Right atrium auricular region (tissue), 2 donors: ENCODE measurements around the gene RGS12. TPM values are rescaled to one million over a fixed set of nuclear protein-coding genes. Genes with fewer than 3 reads are reported as not detected.

Source experiments
- DNase-seq: peaks from one replicate; pipeline ENCODE4 v3.0.0-alpha.2; 2019; ENCODE audit warnings: low spot score
- H3K27ac ChIP-seq, 2 donors: fragments of 200-600 bp; sonication (generic); 1 replicate in 1 of 2; 2 replicates in 1 of 2; pipeline ENCODE4 v1.5.1; 2016 to 2019
- H3K27me3 ChIP-seq, 2 donors: fragments of 200-600 bp; sonication (generic); one replicate each; pipeline versions ENCODE4 v1.5.1 to v1.6.0; 2017 to 2019
- H3K36me3 ChIP-seq: fragments of 200-600 bp; sonication (generic); one replicate; pipeline ENCODE4 v1.5.1; 2016
- H3K4me1 ChIP-seq, 2 donors: fragments of 200-600 bp; sonication (generic); one replicate each; pipeline versions ENCODE4 v1.5.1 to v1.6.0; 2017 to 2019
- H3K4me3 ChIP-seq, 2 donors: fragments of 200-600 bp; sonication (generic); 1 replicate in 1 of 2; 2 replicates in 1 of 2; pipeline ENCODE4 v1.5.1; 2017 to 2019; ENCODE audit warnings: mild to moderate bottlenecking in 1 of 2, moderate library complexity in 1 of 2
- H3K9me3 ChIP-seq, 2 donors: fragments of 200-600 bp; sonication (generic); one replicate each; pipeline ENCODE4 v1.5.1; 2019
- total RNA-seq, 2 donors: library from RNA; depleted of rRNA; stranded (reverse); fragments of >200 nt; gene quantifications; one replicate each; pipeline ENCODE4 v1.1.0, GENCODE V29; 2016
- TF ChIP-seq, protein P1 (sequence below), 2 donors: fragments of 200-600 bp; sonication (generic); IDR thresholded peaks; one replicate each; pipeline ENCODE4 v1.5.1; 2019; ENCODE audit warnings: antibody characterized with exemption in 2 of 2

The RGS12 gene
- total RNA-seq, 2 donors from 2014 or later, result 7.0 to 9.9 TPM

DNA sequence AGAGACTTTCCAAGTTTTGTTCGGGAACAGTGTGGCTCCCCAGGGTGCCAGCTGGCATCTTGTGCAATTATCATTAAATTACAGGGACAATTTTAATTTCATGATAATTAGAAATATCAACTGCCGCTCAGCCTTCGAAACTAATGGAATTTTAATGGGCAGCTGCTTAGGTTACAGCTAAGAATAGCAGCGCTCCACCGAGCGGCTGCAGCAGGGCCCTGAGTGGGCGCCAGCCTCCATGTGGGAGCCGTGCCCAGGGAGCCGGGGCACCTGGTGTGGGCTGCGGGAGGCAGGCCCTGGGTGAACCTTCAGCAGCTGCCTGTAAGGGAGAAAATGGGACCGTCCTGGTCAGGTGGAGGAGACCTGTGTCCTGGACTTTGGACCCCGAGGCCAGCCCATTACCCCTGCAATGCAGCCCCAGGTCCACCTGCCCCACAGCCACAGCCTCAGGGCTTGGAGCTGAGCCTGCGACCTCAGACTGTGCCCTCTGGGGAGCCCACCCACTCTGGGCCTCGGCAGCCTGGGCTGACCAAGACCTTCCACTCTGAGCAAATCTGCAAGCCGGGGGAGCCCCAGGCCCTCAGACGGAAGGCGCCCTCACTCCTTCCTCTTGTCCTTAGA lies 22.7 kb upstream of the RGS12 start:
- no peaks in the 10 kb centered on the region for H3K36me3 ChIP-seq
- no peaks in the 10 kb centered on the region for H3K27me3 ChIP-seq
- no peak overlapping the region for H3K4me3 ChIP-seq
- H3K27ac ChIP-seq, result peak overlapping the region; percentile 24 to 53
- no peak for DNase-seq
- no peaks in the 10 kb centered on the region for H3K9me3 ChIP-seq
- TF ChIP-seq, protein P1, sequence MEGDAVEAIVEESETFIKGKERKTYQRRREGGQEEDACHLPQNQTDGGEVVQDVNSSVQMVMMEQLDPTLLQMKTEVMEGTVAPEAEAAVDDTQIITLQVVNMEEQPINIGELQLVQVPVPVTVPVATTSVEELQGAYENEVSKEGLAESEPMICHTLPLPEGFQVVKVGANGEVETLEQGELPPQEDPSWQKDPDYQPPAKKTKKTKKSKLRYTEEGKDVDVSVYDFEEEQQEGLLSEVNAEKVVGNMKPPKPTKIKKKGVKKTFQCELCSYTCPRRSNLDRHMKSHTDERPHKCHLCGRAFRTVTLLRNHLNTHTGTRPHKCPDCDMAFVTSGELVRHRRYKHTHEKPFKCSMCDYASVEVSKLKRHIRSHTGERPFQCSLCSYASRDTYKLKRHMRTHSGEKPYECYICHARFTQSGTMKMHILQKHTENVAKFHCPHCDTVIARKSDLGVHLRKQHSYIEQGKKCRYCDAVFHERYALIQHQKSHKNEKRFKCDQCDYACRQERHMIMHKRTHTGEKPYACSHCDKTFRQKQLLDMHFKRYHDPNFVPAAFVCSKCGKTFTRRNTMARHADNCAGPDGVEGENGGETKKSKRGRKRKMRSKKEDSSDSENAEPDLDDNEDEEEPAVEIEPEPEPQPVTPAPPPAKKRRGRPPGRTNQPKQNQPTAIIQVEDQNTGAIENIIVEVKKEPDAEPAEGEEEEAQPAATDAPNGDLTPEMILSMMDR (IDR thresholded peaks at IDR 0.05), result no peak
- H3K4me1 ChIP-seq, result no peaks in the 10 kb centered on the region

DNA sequence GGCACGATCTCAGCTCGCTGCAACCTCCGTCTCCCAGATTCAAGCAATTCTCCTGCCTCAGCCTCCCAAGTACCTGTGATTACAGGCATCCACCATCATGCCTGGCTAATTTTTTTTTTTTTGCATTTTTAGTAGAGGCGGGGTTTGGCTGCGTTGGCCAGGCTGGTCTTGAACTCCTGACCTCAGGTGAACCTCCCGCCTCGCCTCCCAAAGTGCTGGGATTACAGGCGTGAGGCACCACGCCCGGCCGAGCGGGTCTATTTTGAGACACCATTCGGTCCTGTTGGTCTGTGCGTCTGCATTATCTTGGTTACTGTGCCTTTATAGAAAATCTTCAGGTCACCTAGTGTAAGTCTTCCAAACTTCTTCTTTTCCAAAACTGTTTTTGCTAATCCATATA lies 21.7 kb upstream of the RGS12 start:
- no peak overlapping the region for H3K4me3 ChIP-seq

GRCh38 chr4:3276986-3277385 lies 15.8 kb upstream of the RGS12 start:
- no peaks in the 10 kb centered on the region for H3K27me3 ChIP-seq
- DNase-seq, result no peak

More for the DNA sequence above, 21.7 kb upstream of the RGS12 start:
- no peaks in the 10 kb centered on the region for H3K4me1 ChIP-seq
- TF ChIP-seq, protein P1 (IDR thresholded peaks at IDR 0.05), result no peak
- H3K27me3 ChIP-seq, result no peaks in the 10 kb centered on the region
- no peaks in the 10 kb centered on the region for H3K9me3 ChIP-seq
- H3K36me3 ChIP-seq, result no peaks in the 10 kb centered on the region
- H3K27ac ChIP-seq, result no peak overlapping the region
- no peak for DNase-seq

DNA sequence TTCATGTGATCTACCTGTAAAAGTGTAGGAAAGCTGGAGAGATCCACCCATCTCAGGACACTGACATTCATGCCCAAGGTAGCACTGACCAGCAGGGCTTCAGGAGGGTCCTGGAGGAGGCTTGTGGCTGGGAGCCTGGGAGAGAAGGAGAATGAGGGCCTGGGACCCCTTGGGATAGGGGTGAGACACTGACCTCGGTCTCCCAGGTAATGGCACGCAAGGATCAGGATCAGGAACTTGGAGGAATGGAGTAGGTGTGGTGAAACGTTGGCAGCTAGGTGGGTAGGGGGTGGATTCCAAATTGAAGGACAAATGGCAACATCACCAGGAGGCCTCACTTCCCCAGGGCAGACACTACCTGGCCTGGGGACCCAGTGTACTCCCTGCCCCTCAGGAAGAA lies 12.4 kb upstream of the RGS12 start:
- no peak overlapping the region for H3K27ac ChIP-seq
- no peaks in the 10 kb centered on the region for H3K27me3 ChIP-seq
- H3K9me3 ChIP-seq, result no peaks in the 10 kb centered on the region
- TF ChIP-seq, protein P1 (IDR thresholded peaks at IDR 0.05), result no peak
- no peaks in the 10 kb centered on the region for H3K36me3 ChIP-seq
- no peak overlapping the region for H3K4me3 ChIP-seq
- DNase-seq, result no peak
- no peaks in the 10 kb centered on the region for H3K4me1 ChIP-seq

More at GRCh38 chr4:3276986-3277385, 15.8 kb upstream of the RGS12 start:
- H3K4me3 ChIP-seq, result no peak overlapping the region
- H3K27ac ChIP-seq, result no peak overlapping the region
- no peaks in the 10 kb centered on the region for H3K36me3 ChIP-seq
- TF ChIP-seq, protein P1 (IDR thresholded peaks at IDR 0.05), result no peak
- no peaks in the 10 kb centered on the region for H3K4me1 ChIP-seq
- no peaks in the 10 kb centered on the region for H3K9me3 ChIP-seq

DNA sequence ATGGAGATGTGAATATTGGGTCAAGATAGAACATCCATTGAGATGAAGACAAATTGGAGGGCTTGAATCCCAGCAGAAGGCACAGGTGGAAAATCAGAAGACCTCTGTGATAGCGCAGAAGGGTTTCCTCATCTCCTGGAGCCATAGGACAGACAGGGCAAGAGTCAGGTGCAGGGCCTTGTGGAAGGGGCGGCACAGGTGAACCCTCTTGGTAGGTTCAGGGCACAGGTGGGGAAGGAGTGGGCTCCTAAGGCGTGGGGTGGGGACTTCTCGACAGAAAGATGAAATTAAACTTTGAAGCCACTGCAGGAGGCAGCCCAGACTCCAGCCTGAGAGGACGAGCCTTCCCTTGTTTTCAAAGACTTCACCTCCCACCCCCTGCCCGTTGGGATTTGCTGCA lies 9.3 kb upstream of the RGS12 start:
- peaks cover 0 to 9% of the 10 kb centered on the region in 2 donors for H3K4me1 ChIP-seq
- H3K36me3 ChIP-seq, result no peaks in the 10 kb centered on the region
- no peak overlapping the region for H3K4me3 ChIP-seq
- no peaks in the 10 kb centered on the region for H3K27me3 ChIP-seq
- H3K27ac ChIP-seq, result no peak overlapping the region
- DNase-seq, result no peak
- H3K9me3 ChIP-seq, result no peaks in the 10 kb centered on the region
- TF ChIP-seq, protein P1 (IDR thresholded peaks at IDR 0.05), result no peak

DNA sequence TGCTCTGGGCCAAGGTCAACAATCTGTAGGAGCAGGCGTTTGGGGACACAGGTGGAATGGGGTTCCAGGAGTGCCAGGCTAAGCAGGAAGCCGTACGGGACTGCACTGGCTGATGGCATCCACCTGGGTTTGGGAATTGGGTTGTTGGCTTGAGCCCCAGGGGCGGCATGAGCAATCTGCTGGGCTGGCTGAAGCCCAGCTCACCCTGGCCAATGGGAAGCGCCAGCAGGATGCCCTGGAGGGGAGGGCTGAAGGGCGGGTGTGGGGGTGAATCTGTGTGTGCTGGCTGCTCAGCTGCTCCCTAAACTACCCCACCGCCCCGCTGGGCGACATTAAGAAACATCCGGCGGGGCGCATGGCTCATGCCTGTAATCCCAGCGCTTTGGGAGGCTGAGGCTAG lies 8.9 kb upstream of the RGS12 start:
- Histone ChIP-seq H3K9me3 (no peaks in the 10 kb centered on the region), H3K36me3 (no peaks in the 10 kb centered on the region), H3K27me3 (no peaks in the 10 kb centered on the region), H3K27ac (no peak overlapping the region), H3K4me3 (no peak overlapping the region), H3K4me1 (peaks cover 0 to 13% of the 10 kb centered on the region in 2 donors)
- DNase-seq, result no peak
- TF ChIP-seq, protein P1 (IDR thresholded peaks at IDR 0.05), result no peak
